SK-N-SH treated with all-trans-retinoic acid at 6 μM for 48 hours (cell line): Measurements from ENCODE around the gene SORCS1.

ENCODE experiments used
- ATAC-seq: fragments of 200-7000 bp; cut with Tn5 transposase; 3 replicates; pipeline ENCODE4 v1.9.1; 2020; ENCODE audit warnings: mild to moderate bottlenecking, moderate library complexity
- ARNTL ChIP-seq: fragments of 450-650 bp; formaldehyde crosslinking; IDR thresholded peaks from 2 replicates; pipeline ENCODE4 v1.5.0; 2020; ENCODE audit warnings: low read depth, mild to moderate bottlenecking, moderate library complexity, borderline replicate concordance
- ESRRG ChIP-seq: fragments of 250-450 bp; sonication (Bioruptor Pico); IDR thresholded peaks from 2 replicates; pipeline ENCODE4 v1.6.1; 2021; ENCODE audit warnings: mild to moderate bottlenecking
- GLIS3 ChIP-seq: fragments of 250-450 bp; sonication (Bioruptor Pico); IDR thresholded peaks from 2 replicates; pipeline ENCODE4 v1.5.0; 2020; ENCODE audit warnings: mild to moderate bottlenecking, moderate library complexity
- ISL1 ChIP-seq: fragments of 250-450 bp; sonication (Bioruptor Pico); IDR thresholded peaks from 2 replicates; pipeline ENCODE4 v2.1.2; 2022; ENCODE audit warnings: mild to moderate bottlenecking, moderate library complexity
- OSR1 ChIP-seq: fragments of 250-450 bp; sonication (Bioruptor Pico); IDR thresholded peaks from 2 replicates; pipeline ENCODE4 v1.8.0; 2022; ENCODE audit warnings: moderate library complexity, mild to moderate bottlenecking, inconsistent platforms
- PPARA ChIP-seq: fragments of 250-450 bp; sonication (Bioruptor Pico); IDR thresholded peaks from 2 replicates; pipeline ENCODE4 v1.5.0; 2020; ENCODE audit warnings: mild to moderate bottlenecking, borderline replicate concordance
- RARB ChIP-seq: fragments of 250-450 bp; sonication (Bioruptor Pico); IDR thresholded peaks from 2 replicates; pipeline ENCODE4 v1.8.0; 2021; ENCODE audit warnings: mild to moderate bottlenecking, moderate library complexity
- SNAI2 ChIP-seq: fragments of 250-450 bp; sonication (Bioruptor Pico); IDR thresholded peaks from 2 replicates; pipeline ENCODE4 v1.5.0; 2020; ENCODE audit warnings: mild to moderate bottlenecking, moderate library complexity
- TCF4 ChIP-seq: fragments of 250-450 bp; sonication (Bioruptor Pico); IDR thresholded peaks from 2 replicates; pipeline ENCODE4 v1.8.0; 2021; ENCODE audit warnings: mild to moderate bottlenecking, moderate library complexity, borderline replicate concordance
- TOX ChIP-seq: fragments of 250-450 bp; sonication (Bioruptor Pico); IDR thresholded peaks from 2 replicates; pipeline ENCODE4 v1.8.0; 2021; ENCODE audit warnings: mild to moderate bottlenecking, moderate library complexity, borderline replicate concordance
- ZC3H10 ChIP-seq: fragments of 250-450 bp; sonication (Bioruptor Pico); IDR thresholded peaks from 2 replicates; pipeline ENCODE4 v1.5.1; 2021; ENCODE audit warnings: mild to moderate bottlenecking, moderate library complexity
- ZFP3 ChIP-seq: fragments of 250-450 bp; sonication (Bioruptor Pico); IDR thresholded peaks from 2 replicates; pipeline ENCODE4 v1.5.0; 2020; ENCODE audit warnings: mild to moderate bottlenecking, moderate library complexity
- ZFP30 ChIP-seq: fragments of 450-650 bp; formaldehyde crosslinking; IDR thresholded peaks from 2 replicates; pipeline ENCODE4 v1.5.0; 2022; ENCODE audit warnings: mild to moderate bottlenecking, moderate library complexity
- ZNF565 ChIP-seq: fragments of 450-650 bp; formaldehyde crosslinking; conservative IDR thresholded peaks from 2 replicates; pipeline ENCODE4 v1.5.0; 2020; ENCODE audit warnings: low read depth, mild to moderate bottlenecking, moderate library complexity
- ZNF70 ChIP-seq: fragments of 450-650 bp; formaldehyde crosslinking; IDR thresholded peaks from 2 replicates; pipeline ENCODE4 v1.5.0; 2020; ENCODE audit warnings: mild to moderate bottlenecking, moderate library complexity
- ZNF8 ChIP-seq: fragments of 450-650 bp; formaldehyde crosslinking; IDR thresholded peaks from 2 replicates; pipeline ENCODE4 v1.5.0; 2020; ENCODE audit warnings: mild to moderate bottlenecking, moderate library complexity
- TF ChIP-seq, protein P1 (sequence below): fragments of 250-450 bp; sonication (Bioruptor Pico); IDR thresholded peaks from 2 replicates; pipeline ENCODE4 v1.8.0; 2021; ENCODE audit warnings: low read depth, mild to moderate bottlenecking, moderate library complexity, borderline replicate concordance
- TF ChIP-seq, protein P2 (sequence below): fragments of 250-450 bp; sonication (Bioruptor Pico); IDR thresholded peaks from 2 replicates; pipeline ENCODE4 v1.8.0; 2020; ENCODE audit warnings: mild to moderate bottlenecking, moderate library complexity, borderline replicate concordance
- TF ChIP-seq, protein P3 (sequence below): fragments of 250-450 bp; sonication (Bioruptor Pico); IDR thresholded peaks from 2 replicates; pipeline ENCODE4 v1.5.1; 2020; ENCODE audit warnings: low read depth, mild to moderate bottlenecking, moderate library complexity
- TF ChIP-seq, protein P4 (sequence below): fragments of 250-450 bp; sonication (Bioruptor Pico); IDR thresholded peaks from 2 replicates; pipeline ENCODE4 v1.5.0; 2020; ENCODE audit warnings: mild to moderate bottlenecking, moderate library complexity

Gene SORCS1

DNA sequence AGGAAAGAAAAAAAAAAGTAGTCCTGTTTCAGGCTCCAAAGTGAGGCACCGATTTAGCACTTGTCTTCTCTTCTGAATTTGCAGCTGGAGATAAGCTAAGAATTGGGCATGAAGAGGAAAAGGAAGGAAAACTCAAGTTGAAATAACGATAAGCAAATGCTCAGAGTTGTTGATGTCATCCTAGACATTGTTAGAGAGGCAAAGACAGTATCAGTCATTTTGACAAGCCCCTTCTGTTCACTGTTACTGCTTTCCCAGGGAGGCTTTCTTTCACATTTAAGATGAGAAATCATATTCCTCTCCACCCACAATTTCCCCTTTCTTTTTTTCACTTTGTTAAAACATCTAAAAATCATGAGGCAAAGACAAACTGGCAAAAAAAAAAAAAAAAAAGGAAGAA is 41.8 kb downstream of the SORCS1 start:
- TF ChIP-seq, protein P1, sequence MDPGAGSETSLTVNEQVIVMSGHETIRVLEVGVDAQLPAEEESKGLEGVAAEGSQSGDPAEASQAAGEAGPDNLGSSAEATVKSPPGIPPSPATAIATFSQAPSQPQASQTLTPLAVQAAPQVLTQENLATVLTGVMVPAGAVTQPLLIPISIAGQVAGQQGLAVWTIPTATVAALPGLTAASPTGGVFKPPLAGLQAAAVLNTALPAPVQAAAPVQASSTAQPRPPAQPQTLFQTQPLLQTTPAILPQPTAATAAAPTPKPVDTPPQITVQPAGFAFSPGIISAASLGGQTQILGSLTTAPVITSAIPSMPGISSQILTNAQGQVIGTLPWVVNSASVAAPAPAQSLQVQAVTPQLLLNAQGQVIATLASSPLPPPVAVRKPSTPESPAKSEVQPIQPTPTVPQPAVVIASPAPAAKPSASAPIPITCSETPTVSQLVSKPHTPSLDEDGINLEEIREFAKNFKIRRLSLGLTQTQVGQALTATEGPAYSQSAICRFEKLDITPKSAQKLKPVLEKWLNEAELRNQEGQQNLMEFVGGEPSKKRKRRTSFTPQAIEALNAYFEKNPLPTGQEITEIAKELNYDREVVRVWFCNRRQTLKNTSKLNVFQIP (CRISPR knock-in tag), result no peak
- TF ChIP-seq PPARA, result no peak
- no peak for TF ChIP-seq GLIS3 (CRISPR knock-in tag)
- no peak for TF ChIP-seq RARB
- TF ChIP-seq TCF4 (CRISPR knock-in tag), result no peak
- TF ChIP-seq ZNF70 (CRISPR knock-in tag), result no peak
- TF ChIP-seq, protein P2, sequence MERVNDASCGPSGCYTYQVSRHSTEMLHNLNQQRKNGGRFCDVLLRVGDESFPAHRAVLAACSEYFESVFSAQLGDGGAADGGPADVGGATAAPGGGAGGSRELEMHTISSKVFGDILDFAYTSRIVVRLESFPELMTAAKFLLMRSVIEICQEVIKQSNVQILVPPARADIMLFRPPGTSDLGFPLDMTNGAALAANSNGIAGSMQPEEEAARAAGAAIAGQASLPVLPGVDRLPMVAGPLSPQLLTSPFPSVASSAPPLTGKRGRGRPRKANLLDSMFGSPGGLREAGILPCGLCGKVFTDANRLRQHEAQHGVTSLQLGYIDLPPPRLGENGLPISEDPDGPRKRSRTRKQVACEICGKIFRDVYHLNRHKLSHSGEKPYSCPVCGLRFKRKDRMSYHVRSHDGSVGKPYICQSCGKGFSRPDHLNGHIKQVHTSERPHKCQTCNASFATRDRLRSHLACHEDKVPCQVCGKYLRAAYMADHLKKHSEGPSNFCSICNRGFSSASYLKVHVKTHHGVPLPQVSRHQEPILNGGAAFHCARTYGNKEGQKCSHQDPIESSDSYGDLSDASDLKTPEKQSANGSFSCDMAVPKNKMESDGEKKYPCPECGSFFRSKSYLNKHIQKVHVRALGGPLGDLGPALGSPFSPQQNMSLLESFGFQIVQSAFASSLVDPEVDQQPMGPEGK, result no peak
- no peak for TF ChIP-seq ZNF565 (CRISPR knock-in tag)
- no peak for TF ChIP-seq ESRRG (CRISPR knock-in tag)
- TF ChIP-seq, protein P3, sequence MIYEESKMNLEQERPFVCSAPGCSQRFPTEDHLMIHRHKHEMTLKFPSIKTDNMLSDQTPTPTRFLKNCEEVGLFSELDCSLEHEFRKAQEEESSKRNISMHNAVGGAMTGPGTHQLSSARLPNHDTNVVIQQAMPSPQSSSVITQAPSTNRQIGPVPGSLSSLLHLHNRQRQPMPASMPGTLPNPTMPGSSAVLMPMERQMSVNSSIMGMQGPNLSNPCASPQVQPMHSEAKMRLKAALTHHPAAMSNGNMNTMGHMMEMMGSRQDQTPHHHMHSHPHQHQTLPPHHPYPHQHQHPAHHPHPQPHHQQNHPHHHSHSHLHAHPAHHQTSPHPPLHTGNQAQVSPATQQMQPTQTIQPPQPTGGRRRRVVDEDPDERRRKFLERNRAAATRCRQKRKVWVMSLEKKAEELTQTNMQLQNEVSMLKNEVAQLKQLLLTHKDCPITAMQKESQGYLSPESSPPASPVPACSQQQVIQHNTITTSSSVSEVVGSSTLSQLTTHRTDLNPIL (CRISPR knock-in tag), result no peak
- no peak for TF ChIP-seq ZFP3 (CRISPR knock-in tag)
- TF ChIP-seq ISL1 (CRISPR knock-in tag), result no peak
- no peak for TF ChIP-seq TOX (CRISPR knock-in tag)
- TF ChIP-seq ZFP30 (CRISPR knock-in tag), result no peak
- TF ChIP-seq OSR1, result no peak
- TF ChIP-seq ZNF8 (CRISPR knock-in tag), result no peak
- no peak for TF ChIP-seq ZC3H10 (CRISPR knock-in tag)
- ATAC-seq, result no peak

DNA sequence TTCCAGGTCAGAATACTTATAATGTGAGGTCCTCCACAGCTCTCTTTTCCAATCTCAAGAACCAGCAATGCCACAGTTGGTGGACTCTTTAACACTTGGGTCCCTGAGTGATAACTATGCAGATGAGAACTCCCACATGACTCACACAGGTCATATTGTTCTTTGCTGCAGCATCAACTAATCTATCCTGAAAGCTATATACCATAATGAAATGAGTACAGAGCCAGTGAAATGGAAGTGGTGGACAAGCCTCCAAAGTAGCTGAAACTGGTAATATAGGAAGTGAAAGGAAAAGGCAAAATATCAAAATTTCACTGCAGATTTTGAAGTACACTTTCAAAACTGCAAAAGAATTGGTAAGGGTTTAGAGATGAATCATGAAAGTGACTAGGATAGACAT is 45.6 kb downstream of the SORCS1 start:
- no peak for ATAC-seq
- no peak for TF ChIP-seq ZFP30 (CRISPR knock-in tag)
- no peak for TF ChIP-seq ISL1 (CRISPR knock-in tag)
- no peak for TF ChIP-seq ZC3H10 (CRISPR knock-in tag)
- TF ChIP-seq, all 23 proteins: peak for 0

DNA sequence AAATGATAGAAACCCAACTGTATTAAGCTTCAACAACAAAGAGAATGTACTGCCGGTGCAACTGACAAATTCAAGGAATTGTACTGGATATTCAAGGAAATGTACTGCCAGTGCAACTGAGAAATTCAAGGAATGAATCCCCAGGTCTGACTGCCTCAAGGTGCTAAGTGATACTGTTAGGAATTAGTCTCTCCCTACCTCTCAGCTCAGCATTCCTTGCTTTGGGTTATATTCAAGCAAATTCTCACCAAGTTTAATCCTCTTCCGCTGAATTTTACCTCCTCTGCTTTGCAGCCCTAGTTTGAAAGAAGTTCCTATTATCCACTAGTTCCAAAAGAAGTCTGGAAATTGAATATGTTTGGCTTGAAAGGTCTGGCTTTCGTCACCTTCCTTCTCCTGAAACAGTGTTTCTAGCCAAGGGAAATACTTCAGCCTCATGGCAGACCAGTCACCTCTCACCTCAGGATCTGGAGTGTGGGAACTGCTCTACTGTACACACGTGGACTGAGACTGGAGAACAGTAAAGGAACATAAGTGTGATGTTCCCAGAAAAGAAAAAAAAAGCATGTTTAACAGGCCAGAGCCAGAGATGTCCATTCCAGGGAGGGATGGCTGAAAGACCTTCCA is 60.4 kb downstream of the SORCS1 start:
- TF ChIP-seq, protein P4, sequence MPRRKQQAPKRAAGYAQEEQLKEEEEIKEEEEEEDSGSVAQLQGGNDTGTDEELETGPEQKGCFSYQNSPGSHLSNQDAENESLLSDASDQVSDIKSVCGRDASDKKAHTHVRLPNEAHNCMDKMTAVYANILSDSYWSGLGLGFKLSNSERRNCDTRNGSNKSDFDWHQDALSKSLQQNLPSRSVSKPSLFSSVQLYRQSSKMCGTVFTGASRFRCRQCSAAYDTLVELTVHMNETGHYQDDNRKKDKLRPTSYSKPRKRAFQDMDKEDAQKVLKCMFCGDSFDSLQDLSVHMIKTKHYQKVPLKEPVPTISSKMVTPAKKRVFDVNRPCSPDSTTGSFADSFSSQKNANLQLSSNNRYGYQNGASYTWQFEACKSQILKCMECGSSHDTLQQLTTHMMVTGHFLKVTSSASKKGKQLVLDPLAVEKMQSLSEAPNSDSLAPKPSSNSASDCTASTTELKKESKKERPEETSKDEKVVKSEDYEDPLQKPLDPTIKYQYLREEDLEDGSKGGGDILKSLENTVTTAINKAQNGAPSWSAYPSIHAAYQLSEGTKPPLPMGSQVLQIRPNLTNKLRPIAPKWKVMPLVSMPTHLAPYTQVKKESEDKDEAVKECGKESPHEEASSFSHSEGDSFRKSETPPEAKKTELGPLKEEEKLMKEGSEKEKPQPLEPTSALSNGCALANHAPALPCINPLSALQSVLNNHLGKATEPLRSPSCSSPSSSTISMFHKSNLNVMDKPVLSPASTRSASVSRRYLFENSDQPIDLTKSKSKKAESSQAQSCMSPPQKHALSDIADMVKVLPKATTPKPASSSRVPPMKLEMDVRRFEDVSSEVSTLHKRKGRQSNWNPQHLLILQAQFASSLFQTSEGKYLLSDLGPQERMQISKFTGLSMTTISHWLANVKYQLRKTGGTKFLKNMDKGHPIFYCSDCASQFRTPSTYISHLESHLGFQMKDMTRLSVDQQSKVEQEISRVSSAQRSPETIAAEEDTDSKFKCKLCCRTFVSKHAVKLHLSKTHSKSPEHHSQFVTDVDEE (CRISPR knock-in tag), result 0 out of 2 replicates have a peak, but pooled peaks have one; percentile 26
- TF ChIP-seq GLIS3 (CRISPR knock-in tag), result 0 out of 2 replicates have a peak, but pooled peaks have one; percentile 21
- no peak for TF ChIP-seq OSR1
- ATAC-seq, result no peak

DNA sequence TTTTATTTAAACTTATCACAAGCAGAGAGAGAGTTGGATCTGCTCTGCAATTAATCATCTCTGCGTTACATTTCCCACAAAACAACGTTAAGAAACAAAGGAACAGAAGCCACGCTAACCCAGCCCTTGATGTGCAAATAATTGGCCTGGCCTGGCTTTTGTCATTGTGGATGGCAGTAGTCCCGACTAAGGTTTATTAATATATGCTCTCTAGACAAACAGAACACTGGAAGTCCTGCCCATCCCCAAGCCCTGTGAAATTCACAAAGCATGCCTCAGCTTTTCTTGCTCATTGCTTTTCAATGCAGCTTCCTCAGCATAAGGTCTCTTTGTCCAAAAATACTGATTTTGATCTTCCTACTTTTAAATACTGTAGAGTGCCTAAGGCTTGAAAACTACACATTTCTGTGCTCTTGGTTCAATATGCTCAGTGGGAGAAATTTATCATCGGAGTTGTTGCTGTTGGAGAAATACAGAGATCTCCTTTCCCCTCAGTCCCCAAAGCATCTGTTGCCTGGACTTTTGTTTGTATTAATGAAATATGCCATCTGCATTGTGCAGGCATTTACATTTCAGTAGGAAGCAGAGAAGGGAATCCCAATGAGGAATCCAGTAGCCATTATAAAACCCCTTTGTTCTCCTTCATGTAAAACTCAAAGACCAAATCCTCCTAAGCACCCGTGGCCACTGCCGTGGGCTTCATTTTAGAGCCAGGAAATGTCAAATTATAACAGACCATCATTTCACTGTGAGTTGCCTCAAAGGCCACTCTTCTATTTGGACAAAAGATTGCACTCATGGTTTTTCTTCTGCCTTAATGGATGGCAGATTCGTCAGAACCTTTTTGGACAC is 61.1 kb downstream of the SORCS1 start:
- peak; percentile 36; the same call in 1 of the 3 replicates for ATAC-seq

More for the DNA sequence above, 61.1 kb downstream of the SORCS1 start:
- TF ChIP-seq ZNF8 (CRISPR knock-in tag) (peak; percentile 60; the same call in 1 of the 2 replicates), ARNTL (CRISPR knock-in tag) (no peak), TCF4 (CRISPR knock-in tag) (peak; percentile 95), GLIS3 (CRISPR knock-in tag) (peak; percentile 57; the same call in 1 of the 2 replicates), ZFP3 (CRISPR knock-in tag) (no peak), ISL1 (CRISPR knock-in tag) (peak; percentile 87), RARB (no peak), SNAI2 (CRISPR knock-in tag) (0 out of 2 replicates have a peak, but pooled peaks have one; percentile 49)
- TF ChIP-seq, protein P4 (CRISPR knock-in tag), result peak; percentile 83
- TF ChIP-seq, protein P2, result peak; percentile 39; the same call in 1 of the 2 replicates
